Upper lobe of right lung (tissue), 1 donor: Measurements from ENCODE around the gene TPCN2. TPM values are rescaled to one million over a fixed set of nuclear protein-coding genes. Genes with fewer than 3 reads are reported as not detected.
"Not testable (repeated sequence)": the region's sequence is repeated elsewhere in the genome, so short reads cannot be mapped to it uniquely, and the experiment has no call there.

ENCODE experiments used
- ATAC-seq: fragments of 200-7000 bp; cut with Tn5 transposase; one replicate; pipeline ENCODE4 v1.9.1; 2020; ENCODE audit warnings: mild to moderate bottlenecking, moderate library complexity
- DNase-seq: peaks from one replicate; pipeline ENCODE4 v3.0.0-alpha.2; 2020
- H3K27ac ChIP-seq: fragments of 200-600 bp; one replicate; pipeline ENCODE4 v1.8.0; 2022
- H3K27me3 ChIP-seq: fragments of 200-600 bp; one replicate; pipeline ENCODE4 v1.8.0; 2022; ENCODE audit warnings: mild to moderate bottlenecking
- H3K36me3 ChIP-seq: fragments of 200-600 bp; one replicate; pipeline ENCODE4 v1.8.0; 2022
- H3K4me1 ChIP-seq: fragments of 200-600 bp; one replicate; pipeline ENCODE4 v1.8.0; 2022
- H3K4me3 ChIP-seq: fragments of 200-600 bp; one replicate; pipeline ENCODE4 v1.8.0; 2022; ENCODE audit warnings: mild to moderate bottlenecking
- H3K9me3 ChIP-seq: fragments of 200-600 bp; one replicate; pipeline ENCODE4 v1.8.0; 2022
- CTCF ChIP-seq: fragments of 200-600 bp; IDR thresholded peaks from one replicate; pipeline ENCODE4 v1.8.0; 2022; ENCODE audit warnings: antibody characterized with exemption
- intact Hi-C: fragments of 100-400 bp; cut with DNase I; formaldehyde crosslinking; loops from one replicate; pipeline ENCODE4 v1.11.0; 2022
- total RNA-seq: library from RNA; stranded (reverse); fragmentation: NEBNext Ultra II Directional; extraction: Animal tissue kit (Norgen Biotek cat#: 25700); gene quantifications from one replicate; pipeline ENCODE4 v1.2.1, GENCODE V29; 2021
- donor health status: DM: no; HTN: yes; CAD: no; lungs with severe emphysema.

TPCN2 gene
- total RNA-seq, 1 donor from 2014 or later, result 16.6 TPM

- DNase-seq (peak; percentile 27), ATAC-seq (no peak)
- Histone ChIP-seq H3K36me3 (no peaks in the 10 kb centered on the region), H3K4me1 (no peaks in the 10 kb centered on the region), H3K9me3 (peaks cover 7% of the 10 kb centered on the region), H3K27me3 (no peaks in the 10 kb centered on the region), H3K27ac (no peak overlapping the region), H3K4me3 (no peak overlapping the region)
- intact Hi-C loops, result no loop called here
- TF ChIP-seq CTCF, result no peak
Measured at GRCh38 chr11:69148806-69149205, 100.1 kb downstream of the TPCN2 start.

GRCh38 chr11:69149338-69150045 lies 100.8 kb downstream of the TPCN2 start:
- intact Hi-C loops, result not testable (repeated sequence)
- peak; percentile 47 for DNase-seq

GRCh38 chr11:69150175-69150574 lies 101.4 kb downstream of the TPCN2 start:
- ATAC-seq (no peak), DNase-seq (no peak)
- no peak for TF ChIP-seq CTCF
- intact Hi-C loops, result no loop called here
- Histone ChIP-seq H3K27ac (no peak overlapping the region), H3K4me3 (no peak overlapping the region), H3K36me3 (no peaks in the 10 kb centered on the region), H3K27me3 (no peaks in the 10 kb centered on the region), H3K9me3 (peaks cover 7% of the 10 kb centered on the region), H3K4me1 (no peaks in the 10 kb centered on the region)

More at GRCh38 chr11:69149338-69150045, 100.8 kb downstream of the TPCN2 start:
- not testable (repeated sequence) for H3K4me1 ChIP-seq, H3K9me3 ChIP-seq, H3K36me3 ChIP-seq, H3K4me3 ChIP-seq, H3K27me3 ChIP-seq, H3K27ac ChIP-seq, ATAC-seq

GRCh38 chr11:69151836-69152235 lies 103.1 kb downstream of the TPCN2 start:
- Histone ChIP-seq H3K36me3 (no peaks in the 10 kb centered on the region), H3K4me3 (no peak overlapping the region), H3K27me3 (no peaks in the 10 kb centered on the region), H3K4me1 (peaks cover 3% of the 10 kb centered on the region), H3K27ac (no peak overlapping the region), H3K9me3 (no peaks in the 10 kb centered on the region)
- ATAC-seq (no peak), DNase-seq (peak; percentile 8)
- intact Hi-C loops, result no loop called here
- TF ChIP-seq CTCF, result no peak

GRCh38 chr11:69152733-69153421 lies 104.1 kb downstream of the TPCN2 start:
- no peak for TF ChIP-seq CTCF
- intact Hi-C loops, result no loop called here
- peak; percentile 62 for DNase-seq

GRCh38 chr11:69153661-69154060 lies 104.9 kb downstream of the TPCN2 start:
- Histone ChIP-seq H3K4me1 (peaks cover 12% of the 10 kb centered on the region), H3K27me3 (no peaks in the 10 kb centered on the region), H3K27ac (no peak overlapping the region), H3K36me3 (no peaks in the 10 kb centered on the region), H3K4me3 (no peak overlapping the region), H3K9me3 (no peaks in the 10 kb centered on the region)
- intact Hi-C loops, result no loop called here
- no peak for ATAC-seq
- no peak for DNase-seq
- TF ChIP-seq CTCF, result no peak

More at GRCh38 chr11:69152733-69153421, 104.1 kb downstream of the TPCN2 start:
- H3K27ac ChIP-seq, result no peak overlapping the region
- no peak for ATAC-seq
- no peaks in the 10 kb centered on the region for H3K27me3 ChIP-seq
- no peak overlapping the region for H3K4me3 ChIP-seq
- no peaks in the 10 kb centered on the region for H3K9me3 ChIP-seq
- H3K36me3 ChIP-seq, result no peaks in the 10 kb centered on the region
- H3K4me1 ChIP-seq, result peaks cover 12% of the 10 kb centered on the region
